Measurements from ENCODE around the gene PTF1A.

- TF ChIP-seq, protein P1, sequence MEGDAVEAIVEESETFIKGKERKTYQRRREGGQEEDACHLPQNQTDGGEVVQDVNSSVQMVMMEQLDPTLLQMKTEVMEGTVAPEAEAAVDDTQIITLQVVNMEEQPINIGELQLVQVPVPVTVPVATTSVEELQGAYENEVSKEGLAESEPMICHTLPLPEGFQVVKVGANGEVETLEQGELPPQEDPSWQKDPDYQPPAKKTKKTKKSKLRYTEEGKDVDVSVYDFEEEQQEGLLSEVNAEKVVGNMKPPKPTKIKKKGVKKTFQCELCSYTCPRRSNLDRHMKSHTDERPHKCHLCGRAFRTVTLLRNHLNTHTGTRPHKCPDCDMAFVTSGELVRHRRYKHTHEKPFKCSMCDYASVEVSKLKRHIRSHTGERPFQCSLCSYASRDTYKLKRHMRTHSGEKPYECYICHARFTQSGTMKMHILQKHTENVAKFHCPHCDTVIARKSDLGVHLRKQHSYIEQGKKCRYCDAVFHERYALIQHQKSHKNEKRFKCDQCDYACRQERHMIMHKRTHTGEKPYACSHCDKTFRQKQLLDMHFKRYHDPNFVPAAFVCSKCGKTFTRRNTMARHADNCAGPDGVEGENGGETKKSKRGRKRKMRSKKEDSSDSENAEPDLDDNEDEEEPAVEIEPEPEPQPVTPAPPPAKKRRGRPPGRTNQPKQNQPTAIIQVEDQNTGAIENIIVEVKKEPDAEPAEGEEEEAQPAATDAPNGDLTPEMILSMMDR (tag by site-specific recombination; IDR thresholded peaks at IDR 0.05) = no peak
- TF ChIP-seq ZNF274 (IDR thresholded peaks at IDR 0.05; ENCODE audit: low read length) (no peak), ZNF274 (tag by site-specific recombination; IDR thresholded peaks at IDR 0.05; ENCODE audit: borderline replicate concordance) (no peak), ZSCAN18 (tag by site-specific recombination; IDR thresholded peaks at IDR 0.05) (no peak), SP7 (tag by site-specific recombination; IDR thresholded peaks at IDR 0.05) (no peak), MEIS1 (CRISPR knock-in tag; IDR thresholded peaks at IDR 0.05; ENCODE audit: borderline replicate concordance) (no peak), ZNF677 (tag by site-specific recombination; IDR thresholded peaks at IDR 0.05) (no peak)
- TF ChIP-seq, protein P2, sequence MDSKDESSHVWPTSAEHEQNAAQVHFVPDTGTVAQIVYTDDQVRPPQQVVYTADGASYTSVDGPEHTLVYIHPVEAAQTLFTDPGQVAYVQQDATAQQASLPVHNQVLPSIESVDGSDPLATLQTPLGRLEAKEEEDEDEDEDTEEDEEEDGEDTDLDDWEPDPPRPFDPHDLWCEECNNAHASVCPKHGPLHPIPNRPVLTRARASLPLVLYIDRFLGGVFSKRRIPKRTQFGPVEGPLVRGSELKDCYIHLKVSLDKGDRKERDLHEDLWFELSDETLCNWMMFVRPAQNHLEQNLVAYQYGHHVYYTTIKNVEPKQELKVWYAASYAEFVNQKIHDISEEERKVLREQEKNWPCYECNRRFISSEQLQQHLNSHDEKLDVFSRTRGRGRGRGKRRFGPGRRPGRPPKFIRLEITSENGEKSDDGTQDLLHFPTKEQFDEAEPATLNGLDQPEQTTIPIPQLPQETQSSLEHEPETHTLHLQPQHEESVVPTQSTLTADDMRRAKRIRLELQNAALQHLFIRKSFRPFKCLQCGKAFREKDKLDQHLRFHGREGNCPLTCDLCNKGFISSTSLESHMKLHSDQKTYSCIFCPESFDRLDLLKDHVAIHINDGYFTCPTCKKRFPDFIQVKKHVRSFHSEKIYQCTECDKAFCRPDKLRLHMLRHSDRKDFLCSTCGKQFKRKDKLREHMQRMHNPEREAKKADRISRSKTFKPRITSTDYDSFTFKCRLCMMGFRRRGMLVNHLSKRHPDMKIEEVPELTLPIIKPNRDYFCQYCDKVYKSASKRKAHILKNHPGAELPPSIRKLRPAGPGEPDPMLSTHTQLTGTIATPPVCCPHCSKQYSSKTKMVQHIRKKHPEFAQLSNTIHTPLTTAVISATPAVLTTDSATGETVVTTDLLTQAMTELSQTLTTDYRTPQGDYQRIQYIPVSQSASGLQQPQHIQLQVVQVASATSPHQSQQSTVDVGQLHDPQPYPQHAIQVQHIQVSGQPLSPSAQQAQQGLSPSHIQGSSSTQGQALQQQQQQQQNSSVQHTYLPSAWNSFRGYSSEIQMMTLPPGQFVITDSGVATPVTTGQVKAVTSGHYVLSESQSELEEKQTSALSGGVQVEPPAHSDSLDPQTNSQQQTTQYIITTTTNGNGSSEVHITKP (tag by site-specific recombination; IDR thresholded peaks at IDR 0.05) = no peak
Observed at GRCh38 chr10:23191764-23192711, at the start of gene PTF1A.

Measured in HEK293 (cell line).